Esophagus squamous epithelium (tissue), 5 donors: ENCODE measurements around the gene HIRA. TPM values are rescaled to one million over a fixed set of nuclear protein-coding genes. Genes with fewer than 3 reads are reported as not detected.
"Not testable (repeated sequence)": the region's sequence is repeated elsewhere in the genome, so short reads cannot be mapped to it uniquely, and the experiment has no call there.

ENCODE experiments used
- DNase-seq: peaks from one replicate; lab custom pipeline; 2025; lab: John Stamatoyannopoulos, UW
- H3K27ac ChIP-seq, 4 donors: fragments of 200-600 bp; sonication (generic); one replicate each; pipeline ENCODE4 v1.5.1; 2016 to 2019; ENCODE audit warnings: mild to moderate bottlenecking in 1 of 4
- H3K27me3 ChIP-seq, 4 donors: fragments of 200-600 bp; sonication (generic); 1 replicate in 3 of 4; 2 replicates in 1 of 4; pipeline versions ENCODE4 v1.5.1 to v1.6.0; 2017 to 2021; ENCODE audit warnings: antibody characterized with exemption in 1 of 4
- H3K36me3 ChIP-seq, 3 donors: fragments of 200-600 bp; sonication (generic); one replicate each; pipeline ENCODE4 v1.5.1; 2016 to 2019
- H3K4me1 ChIP-seq, 3 donors: fragments of 200-600 bp; sonication (generic); one replicate each; pipeline ENCODE4 v1.5.1; 2017 to 2019
- H3K4me3 ChIP-seq, 4 donors: fragments of 200-600 bp; sonication (generic); 1 replicate in 3 of 4; 2 replicates in 1 of 4; pipeline ENCODE4 v1.5.1; 2016 to 2019; ENCODE audit warnings: mild to moderate bottlenecking in 2 of 4, moderate library complexity in 1 of 4
- H3K9me3 ChIP-seq, 3 donors: fragments of 200-600 bp; sonication (generic); one replicate each; pipeline ENCODE4 v1.5.1; 2016 to 2019
- POLR2A ChIP-seq, 4 donors: fragments of 450-650 bp; IDR thresholded peaks; one replicate each; pipeline ENCODE4 v1.6.1; 2017; ENCODE audit warnings: antibody characterized with exemption in 4 of 4, mild to moderate bottlenecking in 4 of 4, moderate library complexity in 3 of 4
- WGBS, 2 donors: methylation state at CpG; one replicate each; pipeline ENCODE4 v1.1.5; 2018; 5-methylcytosine and 5-hydroxymethylcytosine counted together
- intact Hi-C: fragments of 100-400 bp; cut with DNase I; formaldehyde crosslinking; loops from one replicate; pipeline ENCODE4 v1.15.0; 2022
- total RNA-seq, 4 donors: library from RNA; depleted of rRNA; stranded (reverse); fragments of >200 nt; gene quantifications; one replicate each; pipeline ENCODE4 v1.1.0, GENCODE V29; 2016
- TF ChIP-seq, protein P1 (sequence below), 6 experiments: fragments of 450-650 bp in 4 of 6; fragments of 200-600 bp in 2 of 6; sonication (generic) in 2 of 6; IDR thresholded peaks; one replicate each; pipeline ENCODE4 v1.5.1; 2016 to 2019; ENCODE audit warnings: antibody characterized with exemption in 6 of 6, mild to moderate bottlenecking in 4 of 6, moderate library complexity in 4 of 6
- donor health status: DM: yes; HTN: yes; CAD: no.

Gene HIRA
- total RNA-seq, 4 donors from 2014 or later, result 11.2 to 19.8 (median 14.4) TPM

GRCh38 chr22:19374410-19374809 is 57.1 kb downstream of the HIRA start:
- H3K27ac ChIP-seq, result no peak overlapping the region
- no peaks in the 10 kb centered on the region for H3K4me1 ChIP-seq
- TF ChIP-seq, protein P1, sequence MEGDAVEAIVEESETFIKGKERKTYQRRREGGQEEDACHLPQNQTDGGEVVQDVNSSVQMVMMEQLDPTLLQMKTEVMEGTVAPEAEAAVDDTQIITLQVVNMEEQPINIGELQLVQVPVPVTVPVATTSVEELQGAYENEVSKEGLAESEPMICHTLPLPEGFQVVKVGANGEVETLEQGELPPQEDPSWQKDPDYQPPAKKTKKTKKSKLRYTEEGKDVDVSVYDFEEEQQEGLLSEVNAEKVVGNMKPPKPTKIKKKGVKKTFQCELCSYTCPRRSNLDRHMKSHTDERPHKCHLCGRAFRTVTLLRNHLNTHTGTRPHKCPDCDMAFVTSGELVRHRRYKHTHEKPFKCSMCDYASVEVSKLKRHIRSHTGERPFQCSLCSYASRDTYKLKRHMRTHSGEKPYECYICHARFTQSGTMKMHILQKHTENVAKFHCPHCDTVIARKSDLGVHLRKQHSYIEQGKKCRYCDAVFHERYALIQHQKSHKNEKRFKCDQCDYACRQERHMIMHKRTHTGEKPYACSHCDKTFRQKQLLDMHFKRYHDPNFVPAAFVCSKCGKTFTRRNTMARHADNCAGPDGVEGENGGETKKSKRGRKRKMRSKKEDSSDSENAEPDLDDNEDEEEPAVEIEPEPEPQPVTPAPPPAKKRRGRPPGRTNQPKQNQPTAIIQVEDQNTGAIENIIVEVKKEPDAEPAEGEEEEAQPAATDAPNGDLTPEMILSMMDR (IDR thresholded peaks at IDR 0.05), result no peak
- no peak for TF ChIP-seq POLR2A (IDR thresholded peaks at IDR 0.05)
- no peak overlapping the region for H3K4me3 ChIP-seq
- no peaks in the 10 kb centered on the region for H3K9me3 ChIP-seq
- H3K27me3 ChIP-seq, result no peaks in the 10 kb centered on the region
- peaks cover 31 to 99% (median 38%) of the 10 kb centered on the region in 3 donors for H3K36me3 ChIP-seq
- 90 to 100% methylated on average over 1 of the region's 1 CpG for WGBS, 2 donors
- DNase-seq, result no peak
- intact Hi-C loops, result no loop called here

GRCh38 chr22:19373450-19373849 is 58.1 kb downstream of the HIRA start:
- DNase-seq, result no peak
- TF ChIP-seq, protein P1 (IDR thresholded peaks at IDR 0.05), result no peak
- no peak for TF ChIP-seq POLR2A (IDR thresholded peaks at IDR 0.05)
- H3K27me3 ChIP-seq, result no peaks in the 10 kb centered on the region
- H3K4me1 ChIP-seq, result no peaks in the 10 kb centered on the region
- intact Hi-C loops, result no loop called here
- H3K9me3 ChIP-seq, result no peaks in the 10 kb centered on the region
- 95 to 96% methylated on average over 5 of the region's 5 CpGs for WGBS, 2 donors
- no peak overlapping the region for H3K4me3 ChIP-seq
- H3K27ac ChIP-seq, result no peak overlapping the region
- peaks cover 31 to 100% (median 42%) of the 10 kb centered on the region in 3 donors for H3K36me3 ChIP-seq

DNA sequence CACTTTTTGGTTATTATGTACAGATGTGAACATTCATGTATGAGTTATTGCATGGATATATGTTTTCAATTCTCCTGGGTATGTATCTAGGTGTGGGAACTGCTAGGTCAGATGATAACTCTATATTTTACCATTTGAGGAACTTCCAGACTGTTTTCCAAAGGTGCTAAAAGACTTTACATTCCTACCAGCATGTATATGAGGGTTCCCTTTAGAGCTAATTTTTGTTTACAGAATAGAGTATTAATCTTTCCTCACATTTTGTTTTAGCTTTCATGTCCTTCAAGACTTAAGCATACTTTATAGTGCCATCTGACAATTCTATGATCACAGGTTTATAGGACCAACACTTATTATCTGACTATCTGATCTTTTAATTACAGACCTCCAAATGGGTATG is 59.6 kb downstream of the HIRA start:
- Histone ChIP-seq H3K36me3 (peaks cover 28 to 100% (median 32%) of the 10 kb centered on the region in 3 donors), H3K27ac (no peak overlapping the region), H3K4me1 (no peaks in the 10 kb centered on the region), H3K4me3 (no peak overlapping the region), H3K9me3 (no peaks in the 10 kb centered on the region), H3K27me3 (no peaks in the 10 kb centered on the region)
- intact Hi-C loops, result no loop called here
- no peak for DNase-seq
- TF ChIP-seq, protein P1 (IDR thresholded peaks at IDR 0.05), result no peak
- no peak for TF ChIP-seq POLR2A (IDR thresholded peaks at IDR 0.05)

- intact Hi-C loops, result no loop called here
- WGBS, 2 donors, result 88 to 100% methylated on average over 1 of the region's 2 CpGs
- H3K27ac ChIP-seq, result no peak overlapping the region
- H3K27me3 ChIP-seq, result no peaks in the 10 kb centered on the region
- DNase-seq, result no peak
- H3K36me3 ChIP-seq, result peaks cover 16 to 100% (median 22%) of the 10 kb centered on the region in 3 donors
- H3K4me3 ChIP-seq, result no peak overlapping the region
- no peak for TF ChIP-seq POLR2A (IDR thresholded peaks at IDR 0.05)
- TF ChIP-seq, protein P1 (IDR thresholded peaks at IDR 0.05), result no peak
- no peaks in the 10 kb centered on the region for H3K4me1 ChIP-seq
- no peaks in the 10 kb centered on the region for H3K9me3 ChIP-seq
Observed at GRCh38 chr22:19368876-19369275, 62.7 kb downstream of the HIRA start.

DNA sequence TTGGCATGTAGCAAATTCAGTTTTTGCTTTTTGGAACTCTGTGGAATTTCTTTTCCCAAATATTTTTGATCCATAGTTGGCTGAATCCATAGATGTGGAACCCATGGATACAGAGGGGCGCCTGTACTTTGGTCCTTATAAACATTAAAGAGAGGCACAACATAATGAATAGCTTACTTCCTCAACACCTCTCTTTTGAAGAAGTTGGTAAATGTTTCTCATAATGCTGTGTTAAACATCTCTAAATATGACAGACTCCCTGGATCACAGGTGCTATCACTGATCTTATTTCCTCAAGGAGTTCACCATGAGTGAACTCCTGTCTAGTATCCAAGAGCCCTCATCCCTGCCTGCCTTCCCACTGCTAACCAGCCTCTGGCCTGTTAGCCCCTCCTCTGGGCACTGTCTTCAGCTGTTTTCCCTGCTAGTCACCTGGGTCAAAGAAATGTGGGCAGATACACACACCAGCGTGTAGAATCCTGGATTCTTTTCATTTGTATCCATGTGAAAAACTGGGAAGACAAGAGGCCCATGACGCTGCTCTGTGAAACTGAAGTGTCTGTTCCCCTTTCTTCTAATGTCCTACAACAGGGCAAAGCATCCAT is 63.7 kb downstream of the HIRA start:
- no peak for TF ChIP-seq POLR2A (IDR thresholded peaks at IDR 0.05)
- TF ChIP-seq, protein P1 (IDR thresholded peaks at IDR 0.05), result no peak
- intact Hi-C loops, result no loop called here
- no peaks in the 10 kb centered on the region for H3K9me3 ChIP-seq
- H3K36me3 ChIP-seq, result peaks cover 14 to 98% (median 16%) of the 10 kb centered on the region in 3 donors
- no peak for DNase-seq
- no peaks in the 10 kb centered on the region for H3K27me3 ChIP-seq
- H3K4me3 ChIP-seq, result no peak overlapping the region
- H3K27ac ChIP-seq, result no peak overlapping the region
- WGBS, 2 donors, result 93 to 98% methylated on average over 3 of the region's 3 CpGs
- no peaks in the 10 kb centered on the region for H3K4me1 ChIP-seq

DNA sequence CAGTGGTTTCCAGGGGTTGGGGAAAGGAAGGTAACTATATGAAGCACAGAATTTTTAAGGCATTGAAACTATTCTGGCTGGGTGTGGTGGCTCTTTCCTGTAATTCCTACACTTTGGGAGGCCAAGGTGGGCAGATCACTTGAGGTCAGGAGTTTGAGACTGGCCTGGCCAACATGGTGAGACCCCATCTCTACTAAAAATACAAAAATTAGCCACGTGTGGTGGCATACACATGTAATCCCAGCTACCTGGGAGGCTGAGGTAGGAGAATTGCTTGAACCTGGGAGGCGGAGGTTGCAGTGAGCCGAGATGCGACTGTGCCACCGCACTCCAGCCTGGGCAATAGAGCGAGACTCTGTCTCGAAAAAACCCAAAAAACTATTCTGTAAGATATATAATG is 68.0 kb downstream of the HIRA start:
- H3K4me1 ChIP-seq, intact Hi-C loops, H3K9me3 ChIP-seq, H3K27ac ChIP-seq, H3K27me3 ChIP-seq, DNase-seq, H3K4me3 ChIP-seq: not testable (repeated sequence)
- WGBS, 2 donors, result 97 to 98% methylated on average over 6 to 7 of the region's 7 CpGs
- peaks cover 20 to 98% (median 38%) of the 10 kb centered on the region in 3 donors for H3K36me3 ChIP-seq
